ENCODE results near the gene TMF1.

The TMF1 gene

GRCh38 chr3:69087030-69087791 is 35.1 kb upstream of the TMF1 start:
- CTCF ChIA-PET = interaction anchor here (0.7 kb wide), 1 partner anchor 216 kb away, joined by 5 read pairs; no protein-coding TSS in a partner anchor
- POLR2A ChIA-PET = interaction anchor here (0.5 to 1.1 kb wide), 2 partner anchors 19 kb away, joined by 3 read pairs; no protein-coding TSS in a partner anchor
- DNase-seq (ENCODE audit: extremely low spot score) = no peak
- TF ChIP-seq ARNT (IDR thresholded peaks at IDR 0.05) = no peak
- TF ChIP-seq HDGF (IDR thresholded peaks at IDR 0.05; ENCODE audit: borderline replicate concordance) = no peak
- TF ChIP-seq ZNF384 (IDR thresholded peaks at IDR 0.05) = no peak
- no peak for TF ChIP-seq PKNOX1 (IDR thresholded peaks at IDR 0.05)
- TF ChIP-seq ELF4 (IDR thresholded peaks at IDR 0.05) = no peak

DNA sequence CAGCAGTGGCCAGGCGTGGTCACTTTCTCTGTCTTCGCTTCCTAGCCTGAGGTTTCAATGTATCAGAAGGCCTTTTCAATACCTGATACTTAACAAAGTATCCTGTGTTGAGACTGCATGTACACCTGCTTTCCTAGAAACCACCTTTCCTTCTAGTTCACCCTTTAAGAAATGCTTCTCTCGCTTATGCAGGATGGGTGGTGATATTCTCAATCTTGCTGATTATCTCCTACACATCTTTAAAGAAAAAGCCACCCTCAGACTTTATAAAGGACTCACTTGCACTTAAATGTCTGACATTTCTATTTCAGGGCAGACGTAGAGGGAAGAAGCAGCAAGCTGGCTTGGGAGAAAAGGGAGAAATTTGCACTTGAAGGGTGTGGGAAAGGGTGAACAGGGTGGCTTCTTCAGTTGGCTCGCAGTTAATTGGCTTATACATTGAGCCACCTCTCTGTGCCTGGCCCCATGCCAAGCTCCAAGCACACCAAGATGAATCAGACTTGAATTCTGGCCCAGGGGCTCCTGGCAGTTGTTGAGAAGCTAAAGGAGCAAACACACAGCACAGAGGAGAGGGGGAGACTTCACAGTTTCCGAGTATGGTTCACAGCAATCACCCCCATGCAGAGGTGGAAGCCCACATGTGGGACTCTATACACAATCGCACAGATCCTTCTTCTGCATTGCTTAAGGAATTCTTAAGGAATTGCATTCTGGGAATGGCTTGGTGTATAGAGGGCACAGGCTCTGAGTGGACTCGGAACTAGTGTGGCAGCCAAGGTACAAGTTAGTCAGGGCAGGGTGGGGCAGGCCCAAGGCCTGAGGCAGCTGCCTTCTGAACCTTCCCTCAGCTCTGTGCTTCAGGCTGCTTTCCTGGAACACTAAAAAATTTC is 33.9 kb upstream of the TMF1 start:
- DNase-seq (ENCODE audit: extremely low spot score) = peak; percentile 22
- TF ChIP-seq FOXA1 (IDR thresholded peaks at IDR 0.05) (no peak), HDGF (IDR thresholded peaks at IDR 0.05; ENCODE audit: borderline replicate concordance) (0 out of 2 replicates have a peak, but pooled peaks have one; percentile 40), CTBP1 (IDR thresholded peaks at IDR 0.05; ENCODE audit: borderline replicate concordance) (no peak), LEF1 (IDR thresholded peaks at IDR 0.05; ENCODE audit: borderline replicate concordance) (no peak), PKNOX1 (IDR thresholded peaks at IDR 0.05) (no peak)
- POLR2A ChIA-PET = interaction anchor here (1.1 to 2.6 kb wide), 3 partner anchors 13 to 34 kb away, joined by 3 to 7 read pairs (median 3); partner anchors contain the start of gene TMF1
- CTCF ChIA-PET = interaction anchor here (0.6 kb wide), 1 partner anchor 1896 kb away, joined by 5 read pairs; no protein-coding TSS in a partner anchor

DNA sequence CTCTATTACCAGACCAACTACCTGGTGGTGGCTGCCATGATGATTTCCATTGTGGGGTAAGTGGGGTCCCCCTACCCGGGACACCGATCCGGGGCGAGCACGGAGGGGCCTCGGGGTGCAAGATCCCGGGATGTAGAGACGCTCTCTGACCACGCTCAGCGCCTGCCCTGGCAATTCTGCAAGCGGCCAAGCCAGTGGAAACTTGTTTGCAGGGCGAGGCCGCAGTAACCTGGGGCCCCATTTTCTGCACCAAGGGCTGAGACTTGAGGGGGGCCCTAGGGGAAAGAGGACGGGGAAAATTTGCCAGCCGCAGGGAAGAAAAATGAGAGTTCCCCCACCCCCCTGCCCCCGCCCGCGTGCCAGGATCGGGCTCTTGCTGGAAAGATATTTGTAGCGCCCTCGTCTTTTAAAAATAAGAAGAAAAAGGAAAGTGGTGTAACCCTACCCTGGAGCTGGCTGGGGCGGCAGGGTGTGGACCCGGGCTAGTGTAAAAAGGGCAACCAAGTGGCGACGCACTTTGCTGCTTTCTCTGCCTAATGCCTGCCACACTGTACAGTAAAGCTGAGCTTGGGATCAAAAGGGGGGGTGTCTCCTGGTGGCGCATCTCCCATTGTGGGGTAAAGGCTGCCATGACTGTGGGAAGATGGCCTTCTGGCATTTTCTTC is 33.2 kb upstream of the TMF1 start:
- ChIA-PET CTCF (no interaction called here), POLR2A (interaction anchor here (1.1 to 2.6 kb wide), 2 partner anchors 8 to 33 kb away, joined by 4 to 7 read pairs; partner anchors contain the start of gene TMF1)
- TF ChIP-seq NFRKB (IDR thresholded peaks at IDR 0.05) (no peak), L3MBTL2 (conservative IDR thresholded peaks at IDR 0.05) (peak; percentile 22; the same call in 1 of the 2 replicates)
- no peak for DNase-seq (ENCODE audit: extremely low spot score)

- ChIA-PET POLR2A (interaction anchor here (1.1 to 2.6 kb wide), 2 partner anchors 9 to 32 kb away, joined by 4 to 7 read pairs; partner anchors contain the start of gene TMF1), CTCF (interaction anchor here (0.5 to 0.6 kb wide), 2 partner anchors 16 to 581 kb away, joined by 3 read pairs; no protein-coding TSS in a partner anchor)
- peak; percentile 82 for DNase-seq (ENCODE audit: extremely low spot score)
- no peak for TF ChIP-seq ZNF384 (IDR thresholded peaks at IDR 0.05)
- TF ChIP-seq CTBP1 (IDR thresholded peaks at IDR 0.05; ENCODE audit: borderline replicate concordance) = no peak
- TF ChIP-seq SUZ12 (IDR thresholded peaks at IDR 0.05) = no peak
- peak; percentile 77 for TF ChIP-seq PKNOX1 (IDR thresholded peaks at IDR 0.05)
These were observed 32.4 kb upstream of the TMF1 start, which contains the start of gene ARL6IP5 for GRCh38 chr3:69084326-69085167. Gene ARL6IP5 (plus strand): TSS chr3:69084937. CDS start chr3:69085048, 111 bp downstream.

DNA sequence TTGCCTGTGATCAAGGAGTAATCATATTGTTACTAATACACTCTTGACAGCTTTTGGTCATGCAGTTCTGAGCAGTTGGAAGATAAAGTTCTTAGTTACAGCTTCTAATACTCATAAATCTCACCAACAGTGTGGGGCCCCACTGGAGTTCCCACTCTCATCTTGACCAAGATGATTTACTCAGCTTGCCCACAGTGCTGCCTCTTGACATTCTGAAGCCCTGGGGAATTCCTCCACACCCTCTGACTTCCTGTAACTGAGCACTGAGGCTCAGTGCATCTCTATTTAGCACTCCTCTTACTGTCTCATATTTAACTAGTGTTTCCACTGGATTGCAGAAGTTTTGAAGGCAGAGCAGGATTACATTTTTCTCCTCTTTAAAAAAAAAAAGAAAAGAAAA is 30.7 kb upstream of the TMF1 start:
- CTCF ChIA-PET = no interaction called here
- POLR2A ChIA-PET = no interaction called here
- no peak for TF ChIP-seq SP1 (IDR thresholded peaks at IDR 0.05)
- peak; percentile 78 for TF ChIP-seq PKNOX1 (IDR thresholded peaks at IDR 0.05)
- TF ChIP-seq CTBP1 (IDR thresholded peaks at IDR 0.05; ENCODE audit: borderline replicate concordance) = peak; percentile 33; the same call in 1 of the 2 replicates
- TF ChIP-seq NFRKB (IDR thresholded peaks at IDR 0.05) = no peak
- no peak for DNase-seq (ENCODE audit: extremely low spot score)

- POLR2A ChIA-PET = no interaction called here
- CTCF ChIA-PET = no interaction called here
- DNase-seq (ENCODE audit: extremely low spot score) = no peak
- TF ChIP-seq ELF4 (IDR thresholded peaks at IDR 0.05) (no peak), PKNOX1 (IDR thresholded peaks at IDR 0.05) (no peak), FOXM1 (IDR thresholded peaks at IDR 0.05; ENCODE audit: borderline replicate concordance) (no peak), FOXA1 (IDR thresholded peaks at IDR 0.05) (no peak), TARDBP (IDR thresholded peaks at IDR 0.05) (no peak), SP1 (IDR thresholded peaks at IDR 0.05) (no peak), ZNF384 (IDR thresholded peaks at IDR 0.05) (no peak), SUZ12 (IDR thresholded peaks at IDR 0.05) (no peak), ARNT (IDR thresholded peaks at IDR 0.05) (no peak), L3MBTL2 (conservative IDR thresholded peaks at IDR 0.05) (no peak), BHLHE40 (IDR thresholded peaks at IDR 0.05; ENCODE audit: borderline replicate concordance) (no peak), LEF1 (IDR thresholded peaks at IDR 0.05; ENCODE audit: borderline replicate concordance) (no peak)
These were observed 30.2 kb upstream of the TMF1 start for GRCh38 chr3:69082361-69082760.

Data from HEK293T (cell line).